ENCODE results near the gene PGLYRP1.

PGLYRP1 gene

DNA sequence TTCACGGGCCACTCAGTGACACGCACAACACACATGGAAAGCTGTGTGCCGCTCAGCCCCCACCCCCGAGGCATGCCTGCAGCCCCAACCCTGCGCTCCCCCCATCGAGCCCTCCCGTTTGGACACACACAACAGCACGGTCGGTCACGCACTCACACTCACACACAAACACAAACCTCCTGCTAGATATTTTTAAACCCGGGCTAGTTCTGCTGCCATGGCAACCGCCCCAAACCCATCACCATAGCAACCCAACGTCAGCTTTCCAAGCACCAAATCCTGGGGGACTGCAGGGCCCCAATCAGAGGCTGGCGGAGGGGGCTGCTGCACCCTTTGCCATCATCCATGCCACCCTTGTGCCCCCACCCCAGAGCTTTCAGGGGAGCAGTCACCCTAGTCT, 46.7 kb downstream of the PGLYRP1 start:
- peaks cover 15% of the 10 kb centered on the region for H3K4me1 ChIP-seq (ENCODE audit: control insufficient read depth, low read length)

DNA sequence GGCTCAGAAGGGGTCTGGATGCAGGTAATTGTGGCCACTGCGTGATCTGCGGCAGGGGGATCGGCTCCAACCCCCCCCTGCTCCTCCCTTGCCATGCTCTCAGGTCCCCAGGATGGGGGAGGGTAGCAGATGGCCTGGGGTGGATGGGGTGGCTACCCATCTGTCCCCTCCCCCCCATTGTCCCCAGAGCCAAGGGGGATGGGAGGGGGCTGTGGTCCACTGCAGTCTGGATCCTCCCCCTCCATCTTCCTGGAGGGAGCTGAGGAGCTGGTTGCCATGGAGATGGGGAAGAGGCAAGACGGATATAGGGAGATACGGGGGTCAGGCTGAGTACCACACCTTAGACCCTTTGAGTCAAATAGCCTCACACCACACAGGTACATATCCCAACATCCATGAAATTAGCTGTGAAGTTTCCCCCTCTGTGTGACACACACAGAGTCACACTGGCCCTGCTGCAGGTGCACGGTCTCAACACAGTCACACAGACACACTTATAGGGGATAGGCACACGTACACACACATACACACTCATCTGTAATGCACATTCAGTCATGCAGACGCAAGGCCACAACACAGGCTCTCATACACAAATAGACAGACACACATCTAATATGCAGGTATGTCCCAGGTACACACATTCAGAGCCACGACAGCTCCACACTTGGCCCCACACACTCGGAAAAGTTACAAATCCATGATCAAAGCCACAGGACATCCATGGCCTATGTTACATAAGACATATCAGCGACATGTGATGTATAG, 47.4 kb downstream of the PGLYRP1 start:
- H3K4me2 ChIP-seq (ENCODE audit: low read length), result no peak overlapping the region

More for the DNA sequence above, 46.7 kb downstream of the PGLYRP1 start:
- Histone ChIP-seq H3K9me2 (replicated peaks; ENCODE audit: control insufficient read depth, low read length) (no peaks in the 10 kb centered on the region), H3K27me3 (ENCODE audit: control insufficient read depth, low read length) (peaks cover 16% of the 10 kb centered on the region), H3K79me2 (ENCODE audit: control insufficient read depth, low read length) (no peaks in the 10 kb centered on the region), H3K36me3 (ENCODE audit: control insufficient read depth, low read length) (no peaks in the 10 kb centered on the region), H3K4me2 (ENCODE audit: low read length) (no peak overlapping the region), H3K4me3 (ENCODE audit: low read length) (no peak overlapping the region), H3K9me3 (ENCODE audit: control insufficient read depth, insufficient read depth, low read length) (no peaks in the 10 kb centered on the region), H4K20me1 (ENCODE audit: control insufficient read depth, insufficient read depth, low read depth, low read length) (no peaks in the 10 kb centered on the region), H3F3A (ENCODE audit: control insufficient read depth, insufficient read depth) (no peaks in the 10 kb centered on the region; the same call in 1 of the 2 replicates), H3K27ac (ENCODE audit: low read depth, low read length) (no peak overlapping the region)
- no peak for TF ChIP-seq EZH2phosphoT487 (IDR thresholded peaks at IDR 0.05; ENCODE audit: borderline replicate concordance, low read length)
- TF ChIP-seq, protein P1, sequence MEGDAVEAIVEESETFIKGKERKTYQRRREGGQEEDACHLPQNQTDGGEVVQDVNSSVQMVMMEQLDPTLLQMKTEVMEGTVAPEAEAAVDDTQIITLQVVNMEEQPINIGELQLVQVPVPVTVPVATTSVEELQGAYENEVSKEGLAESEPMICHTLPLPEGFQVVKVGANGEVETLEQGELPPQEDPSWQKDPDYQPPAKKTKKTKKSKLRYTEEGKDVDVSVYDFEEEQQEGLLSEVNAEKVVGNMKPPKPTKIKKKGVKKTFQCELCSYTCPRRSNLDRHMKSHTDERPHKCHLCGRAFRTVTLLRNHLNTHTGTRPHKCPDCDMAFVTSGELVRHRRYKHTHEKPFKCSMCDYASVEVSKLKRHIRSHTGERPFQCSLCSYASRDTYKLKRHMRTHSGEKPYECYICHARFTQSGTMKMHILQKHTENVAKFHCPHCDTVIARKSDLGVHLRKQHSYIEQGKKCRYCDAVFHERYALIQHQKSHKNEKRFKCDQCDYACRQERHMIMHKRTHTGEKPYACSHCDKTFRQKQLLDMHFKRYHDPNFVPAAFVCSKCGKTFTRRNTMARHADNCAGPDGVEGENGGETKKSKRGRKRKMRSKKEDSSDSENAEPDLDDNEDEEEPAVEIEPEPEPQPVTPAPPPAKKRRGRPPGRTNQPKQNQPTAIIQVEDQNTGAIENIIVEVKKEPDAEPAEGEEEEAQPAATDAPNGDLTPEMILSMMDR (IDR thresholded peaks at IDR 0.05; ENCODE audit: low read depth, low read length, poor library complexity, severe bottlenecking), result no peak

DNA sequence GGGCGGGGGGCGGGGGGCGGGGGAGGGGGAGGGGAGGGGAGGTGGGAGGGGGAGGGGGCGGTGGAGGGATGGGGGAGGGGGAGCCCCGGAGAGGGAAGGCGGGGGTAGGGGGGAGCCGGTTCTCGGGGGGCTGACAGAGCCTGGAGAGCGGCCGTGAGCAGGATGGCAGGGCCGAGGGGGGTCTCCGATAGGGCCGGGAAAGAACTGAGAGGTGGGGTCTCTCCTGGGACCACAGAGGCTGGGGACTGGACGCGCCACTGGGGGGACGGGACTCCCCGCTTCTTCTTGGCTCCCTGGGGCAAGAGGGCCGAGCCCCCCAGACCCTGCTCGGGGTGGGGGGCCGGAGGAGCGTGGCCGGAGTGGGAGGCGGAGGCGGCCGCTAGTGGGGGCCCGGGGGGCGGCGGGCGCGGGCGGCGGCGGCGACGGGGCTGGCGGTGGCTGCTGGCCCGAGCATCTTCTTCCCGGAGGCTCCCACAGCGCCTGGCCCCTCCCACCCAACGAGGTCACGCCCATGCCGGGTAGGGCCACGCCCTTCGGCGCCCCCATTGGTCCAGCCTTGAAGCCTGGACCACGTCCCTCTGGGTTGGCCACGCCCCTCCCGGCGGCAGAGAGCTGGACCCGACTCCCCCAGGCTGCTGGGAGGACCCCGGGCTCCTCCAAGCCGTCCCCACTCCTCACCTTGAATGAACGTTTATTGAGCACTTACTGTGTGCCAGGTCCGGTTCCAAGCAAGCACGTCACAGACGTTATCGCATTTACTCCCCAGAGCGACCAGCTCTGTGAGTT, 49.1 kb downstream of the PGLYRP1 start, which contains the start of gene NOVA2:
Gene NOVA2, minus strand, starts transcription at position 313 of the 786 bp plus-strand sequence. CDS start 514 bp downstream, outside the sequence.
- no peak for TF ChIP-seq EZH2phosphoT487 (IDR thresholded peaks at IDR 0.05; ENCODE audit: borderline replicate concordance, low read length)
- TF ChIP-seq, protein P1 (IDR thresholded peaks at IDR 0.05; ENCODE audit: low read depth, low read length, poor library complexity, severe bottlenecking), result no peak
- Histone ChIP-seq H3K9me3 (ENCODE audit: control insufficient read depth, insufficient read depth, low read length) (no peaks in the 10 kb centered on the region), H3K4me2 (ENCODE audit: low read length) (no peak within 1 kb of the TSS), H4K20me1 (ENCODE audit: control insufficient read depth, insufficient read depth, low read depth, low read length) (no peaks in the 10 kb centered on the region), H3K4me3 (ENCODE audit: low read length) (no peak within 1 kb of the TSS), H3K27ac (ENCODE audit: low read depth, low read length) (no peak within 1 kb of the TSS), H3K36me3 (ENCODE audit: control insufficient read depth, low read length) (no peaks in the 10 kb centered on the region), H3K9me2 (replicated peaks; ENCODE audit: control insufficient read depth, low read length) (no peaks in the 10 kb centered on the region), H3K27me3 (ENCODE audit: control insufficient read depth, low read length) (peaks cover 28% of the 10 kb centered on the region), H3F3A (ENCODE audit: control insufficient read depth, insufficient read depth) (no peaks in the 10 kb centered on the region; the same call in 1 of the 2 replicates), H3K4me1 (ENCODE audit: control insufficient read depth, low read length) (peaks cover 19% of the 10 kb centered on the region), H3K79me2 (ENCODE audit: control insufficient read depth, low read length) (no peaks in the 10 kb centered on the region)

More for the DNA sequence above, 47.4 kb downstream of the PGLYRP1 start:
- no peak overlapping the region for H3K27ac ChIP-seq (ENCODE audit: low read depth, low read length)
- no peaks in the 10 kb centered on the region; the same call in 1 of the 2 replicates for H3F3A ChIP-seq (ENCODE audit: control insufficient read depth, insufficient read depth)
- H3K4me1 ChIP-seq (ENCODE audit: control insufficient read depth, low read length), result peaks cover 19% of the 10 kb centered on the region
- no peaks in the 10 kb centered on the region for H3K36me3 ChIP-seq (ENCODE audit: control insufficient read depth, low read length)
- no peaks in the 10 kb centered on the region for H3K79me2 ChIP-seq (ENCODE audit: control insufficient read depth, low read length)
- no peaks in the 10 kb centered on the region for H3K9me3 ChIP-seq (ENCODE audit: control insufficient read depth, insufficient read depth, low read length)
- TF ChIP-seq, protein P1 (IDR thresholded peaks at IDR 0.05; ENCODE audit: low read depth, low read length, poor library complexity, severe bottlenecking), result no peak
- no peak for TF ChIP-seq EZH2phosphoT487 (IDR thresholded peaks at IDR 0.05; ENCODE audit: borderline replicate concordance, low read length)
- H3K9me2 ChIP-seq (replicated peaks; ENCODE audit: control insufficient read depth, low read length), result no peaks in the 10 kb centered on the region
- H3K27me3 ChIP-seq (ENCODE audit: control insufficient read depth, low read length), result peaks cover 22% of the 10 kb centered on the region
- H4K20me1 ChIP-seq (ENCODE audit: control insufficient read depth, insufficient read depth, low read depth, low read length), result no peaks in the 10 kb centered on the region
- H3K4me3 ChIP-seq (ENCODE audit: low read length), result no peak overlapping the region

Measured in DOHH2 (cell line).